ENCODE results near the gene TMED1. TPM values are rescaled to one million over a fixed set of nuclear protein-coding genes. Genes with fewer than 3 reads are reported as not detected.

Gene TMED1
- total and polyA plus RNA-seq, 9 of the 15 experiments (the other 6 are each of a cell fraction or from before 2014, with no cell fraction given) = 0.86 to 30.2 (median 23.5) TPM

GRCh38 chr19:10811391-10812111, 24.5 kb downstream of the TMED1 start (continued):
- TF ChIP-seq PHB2 (IDR thresholded peaks at IDR 0.05; ENCODE audit: low read depth) (no peak), ZNF12 (CRISPR knock-in tag; IDR thresholded peaks at IDR 0.05) (no peak), ZNF280A (IDR thresholded peaks at IDR 0.05; ENCODE audit: low read depth, partially characterized antibody) (no peak), IFI16 (CRISPR knock-in tag; IDR thresholded peaks at IDR 0.05) (no peak), RBBP5 (IDR thresholded peaks at IDR 0.05; ENCODE audit: borderline replicate concordance, insufficient read depth, low read length, poor library complexity, severe bottlenecking) (no peak), BRCA1 (IDR thresholded peaks at IDR 0.05) (no peak), BRCA1 (CRISPR knock-in tag; IDR thresholded peaks at IDR 0.05) (no peak), ZBTB17 (CRISPR knock-in tag; IDR thresholded peaks at IDR 0.05) (no peak), BCLAF1 (IDR thresholded peaks at IDR 0.05; ENCODE audit: borderline replicate concordance in 1 of 2, control insufficient read depth in 1 of 2, low read depth in 2 of 2, low read length in 1 of 2) (no peak), ZNF24 (IDR thresholded peaks at IDR 0.05) (no peak), RREB1 (CRISPR knock-in tag; IDR thresholded peaks at IDR 0.05) (no peak), ILK (tag; IDR thresholded peaks at IDR 0.05; ENCODE audit: borderline replicate concordance, low read depth) (no peak), SP2 (IDR thresholded peaks at IDR 0.05; ENCODE audit: extremely low read depth, low read depth, low read length, poor library complexity, severe bottlenecking) (no peak), SPI1 (IDR thresholded peaks at IDR 0.05; ENCODE audit: borderline replicate concordance, low read depth, low read length) (0 out of 2 replicates have a peak, but pooled peaks have one; percentile 8), ZNF133 (CRISPR knock-in tag; IDR thresholded peaks at IDR 0.05) (no peak), THRAP3 (IDR thresholded peaks at IDR 0.05; ENCODE audit: borderline replicate concordance) (no peak), ZNF785 (CRISPR knock-in tag; IDR thresholded peaks at IDR 0.05) (no peak)

Measured in K562 (cell line).